OCI-LY7 (cell line): ENCODE data around the gene FAH.

Experiments
- EZH2phosphoT487 ChIP-seq: fragments of 200-600 bp; sonication (generic); IDR thresholded peaks from 2 replicates; pipeline ENCODE4 v1.6.1; 2018; ENCODE audit warnings: low read depth, borderline replicate concordance, mild to moderate bottlenecking, mixed run types, antibody characterized with exemption, low read length, moderate library complexity, mixed read lengths
- TF ChIP-seq, protein P1 (sequence below): fragments of 200-600 bp; sonication (generic); conservative IDR thresholded peaks from 2 replicates; pipeline ENCODE4 v1.5.1; 2014; ENCODE audit warnings: mild to moderate bottlenecking, antibody characterized with exemption, low read length, moderate library complexity, mixed read lengths

DNA sequence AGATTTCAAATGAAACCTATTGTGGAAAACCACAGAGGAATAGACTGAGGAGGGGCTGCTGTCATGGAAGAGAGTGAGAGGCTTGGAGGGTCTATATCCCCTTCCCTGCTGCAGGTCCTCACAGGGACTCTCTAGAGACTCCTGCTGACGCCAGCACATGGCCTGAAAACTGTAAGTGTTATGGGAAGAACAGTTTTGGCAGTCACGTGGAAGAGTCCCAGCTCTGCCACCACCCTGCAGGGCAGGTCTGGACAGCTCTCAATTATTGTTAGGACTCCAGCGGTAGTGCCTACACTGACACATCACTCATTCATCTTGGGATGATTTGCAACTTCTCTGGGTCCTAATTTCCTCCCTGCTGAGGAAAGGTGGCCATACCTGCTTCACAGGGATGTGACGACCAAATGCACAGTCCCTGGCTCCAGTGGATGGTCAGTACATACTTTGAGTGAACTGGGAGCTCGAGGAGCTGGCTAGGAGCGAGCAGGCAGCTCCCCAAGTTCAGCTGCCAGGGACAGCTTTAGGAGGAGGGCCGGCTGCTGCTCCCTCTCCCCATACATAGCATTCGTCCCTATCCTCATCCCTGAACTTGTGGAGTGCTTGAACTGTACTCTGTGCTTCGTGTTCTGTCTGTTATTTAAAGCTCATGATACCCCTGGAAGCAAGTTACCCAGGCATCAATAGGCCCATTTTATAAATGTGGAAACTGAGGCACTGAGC lies 50.0 kb downstream of the FAH start:
- TF ChIP-seq, protein P1, sequence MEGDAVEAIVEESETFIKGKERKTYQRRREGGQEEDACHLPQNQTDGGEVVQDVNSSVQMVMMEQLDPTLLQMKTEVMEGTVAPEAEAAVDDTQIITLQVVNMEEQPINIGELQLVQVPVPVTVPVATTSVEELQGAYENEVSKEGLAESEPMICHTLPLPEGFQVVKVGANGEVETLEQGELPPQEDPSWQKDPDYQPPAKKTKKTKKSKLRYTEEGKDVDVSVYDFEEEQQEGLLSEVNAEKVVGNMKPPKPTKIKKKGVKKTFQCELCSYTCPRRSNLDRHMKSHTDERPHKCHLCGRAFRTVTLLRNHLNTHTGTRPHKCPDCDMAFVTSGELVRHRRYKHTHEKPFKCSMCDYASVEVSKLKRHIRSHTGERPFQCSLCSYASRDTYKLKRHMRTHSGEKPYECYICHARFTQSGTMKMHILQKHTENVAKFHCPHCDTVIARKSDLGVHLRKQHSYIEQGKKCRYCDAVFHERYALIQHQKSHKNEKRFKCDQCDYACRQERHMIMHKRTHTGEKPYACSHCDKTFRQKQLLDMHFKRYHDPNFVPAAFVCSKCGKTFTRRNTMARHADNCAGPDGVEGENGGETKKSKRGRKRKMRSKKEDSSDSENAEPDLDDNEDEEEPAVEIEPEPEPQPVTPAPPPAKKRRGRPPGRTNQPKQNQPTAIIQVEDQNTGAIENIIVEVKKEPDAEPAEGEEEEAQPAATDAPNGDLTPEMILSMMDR = no peak
- TF ChIP-seq EZH2phosphoT487 = no peak
